ENCODE measurements around the gene LCN1.
"Not testable (repeated sequence)": the region's sequence is repeated elsewhere in the genome, so short reads cannot be mapped to it uniquely, and the experiment has no call there.

The LCN1 gene

GRCh38 chr9:135523521-135524129 is 2.4 kb downstream of the LCN1 start:
- no peak for DNase-seq (ENCODE audit: low read depth)

DNA sequence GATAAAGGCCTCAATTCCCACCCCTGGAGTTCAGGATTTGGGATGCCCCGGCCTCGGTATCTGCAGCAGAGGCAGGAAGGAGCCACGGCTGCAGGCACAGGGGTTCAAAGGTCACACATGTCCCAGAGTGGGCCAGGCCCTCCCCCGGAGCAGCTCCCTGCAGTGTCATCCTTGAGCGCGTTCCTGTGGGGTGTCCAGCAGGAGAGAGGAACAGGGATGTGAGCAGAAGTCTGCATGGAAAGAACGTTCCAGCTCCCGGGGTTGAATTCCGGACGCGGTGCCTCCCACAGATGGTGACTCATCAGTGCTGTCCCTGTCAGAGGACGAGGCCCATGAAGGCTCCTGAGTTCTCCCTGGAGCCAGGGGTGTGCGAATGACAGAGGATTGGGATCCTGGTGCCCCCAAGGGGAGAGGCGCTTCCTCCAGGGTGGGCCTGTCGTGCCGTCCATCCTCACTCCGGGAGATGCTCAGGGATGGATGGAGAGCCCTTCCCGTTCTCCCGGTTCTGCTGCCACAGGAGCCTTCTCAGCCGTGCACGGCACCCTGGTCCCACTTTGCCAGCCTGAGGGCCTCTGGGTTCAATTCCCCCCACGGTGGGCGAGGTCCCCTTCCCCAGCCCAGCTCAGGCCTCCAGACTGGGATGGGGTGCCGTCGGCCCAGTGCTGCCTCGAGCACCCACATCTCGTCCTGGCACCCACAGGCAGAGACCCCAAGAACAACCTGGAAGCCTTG is 3.1 kb downstream of the LCN1 start:
- no peak for DNase-seq (ENCODE audit: low read depth)

DNA sequence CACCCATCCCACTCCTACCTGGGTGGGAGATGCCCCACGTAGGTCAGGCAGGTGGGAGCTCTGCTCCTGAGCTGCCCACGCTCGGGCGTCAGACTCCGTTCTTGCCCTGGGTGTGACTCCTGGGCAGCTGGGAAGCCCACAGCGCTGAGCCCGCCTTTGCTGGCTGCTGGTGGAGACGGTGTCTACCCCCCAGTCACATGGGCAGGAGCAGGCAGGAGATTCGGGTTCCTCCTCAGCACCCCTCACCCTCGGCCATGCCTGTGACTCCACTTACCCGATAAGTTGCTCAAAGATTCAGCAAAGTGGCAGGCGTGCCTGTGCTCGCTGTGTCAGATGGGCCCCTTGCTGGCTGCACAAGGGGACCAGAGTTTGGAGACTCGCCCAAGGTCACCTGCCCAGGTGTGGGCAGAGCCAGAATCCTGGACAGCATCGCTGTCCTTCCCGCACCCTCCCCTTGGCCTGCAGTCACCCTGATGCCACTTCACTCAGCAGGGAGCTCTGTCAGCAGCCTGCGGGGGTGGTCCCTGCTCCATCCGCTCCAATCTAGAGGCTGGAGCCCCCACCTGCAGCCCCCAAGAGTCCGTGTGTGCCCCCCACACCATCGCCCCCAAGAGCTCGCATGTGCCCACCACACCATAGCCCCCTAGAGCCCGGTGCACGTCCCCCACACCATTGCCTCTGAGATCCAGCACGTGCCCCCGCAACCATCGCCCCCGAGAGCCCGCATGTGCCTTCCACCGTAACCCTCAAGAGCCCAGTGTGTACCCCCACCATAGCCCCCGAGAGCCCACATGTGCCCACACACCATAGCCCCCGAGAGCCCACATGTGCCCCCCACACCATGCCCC is 4.2 kb downstream of the LCN1 start:
- DNase-seq (ENCODE audit: low read depth), result no peak

GRCh38 chr9:135526089-135526729 is 5.0 kb downstream of the LCN1 start:
- DNase-seq (ENCODE audit: low read depth), result no peak

DNA sequence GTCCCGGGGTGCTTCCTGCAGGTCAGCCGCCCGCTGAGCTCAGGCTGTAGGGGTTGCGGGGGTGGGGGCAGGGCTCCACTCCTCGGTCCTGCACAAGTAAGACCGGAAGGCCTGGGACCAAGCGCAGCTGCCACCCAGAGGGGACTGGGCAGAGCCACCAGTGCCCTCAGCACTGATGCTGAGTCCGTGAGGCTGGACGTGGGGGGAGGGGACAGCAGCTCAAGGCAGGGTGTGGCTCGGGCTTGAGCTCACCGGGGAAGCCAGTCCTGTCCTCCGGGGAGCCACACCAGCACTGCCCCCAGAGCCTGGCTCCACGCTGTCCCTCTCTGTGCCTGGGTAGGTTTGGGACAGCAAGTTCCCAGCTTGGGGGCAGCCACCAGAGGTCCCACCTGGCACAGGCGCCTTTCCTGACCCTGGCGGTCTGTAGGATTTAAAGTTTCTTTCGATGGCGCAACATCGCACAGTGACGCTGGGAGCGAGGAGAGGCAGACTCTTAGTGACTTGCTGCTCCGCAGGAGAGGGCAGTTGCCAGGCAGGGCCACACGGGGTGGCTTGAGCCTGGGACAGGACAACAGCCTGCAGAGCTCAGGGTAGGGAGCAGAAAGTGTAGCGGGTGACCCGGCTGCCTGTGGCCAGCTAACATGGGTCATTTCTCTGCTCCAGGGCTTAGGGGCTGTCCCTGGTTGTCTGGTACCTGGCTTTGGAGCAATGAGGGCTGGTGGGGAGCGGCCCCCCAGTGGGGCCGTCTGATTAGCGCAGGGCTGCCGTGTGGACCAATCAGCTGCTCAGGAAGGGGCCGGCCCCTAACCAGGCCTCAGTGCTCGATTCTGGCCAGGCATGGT is 5.7 kb downstream of the LCN1 start:
- DNase-seq (ENCODE audit: low read depth), result no peak

DNA sequence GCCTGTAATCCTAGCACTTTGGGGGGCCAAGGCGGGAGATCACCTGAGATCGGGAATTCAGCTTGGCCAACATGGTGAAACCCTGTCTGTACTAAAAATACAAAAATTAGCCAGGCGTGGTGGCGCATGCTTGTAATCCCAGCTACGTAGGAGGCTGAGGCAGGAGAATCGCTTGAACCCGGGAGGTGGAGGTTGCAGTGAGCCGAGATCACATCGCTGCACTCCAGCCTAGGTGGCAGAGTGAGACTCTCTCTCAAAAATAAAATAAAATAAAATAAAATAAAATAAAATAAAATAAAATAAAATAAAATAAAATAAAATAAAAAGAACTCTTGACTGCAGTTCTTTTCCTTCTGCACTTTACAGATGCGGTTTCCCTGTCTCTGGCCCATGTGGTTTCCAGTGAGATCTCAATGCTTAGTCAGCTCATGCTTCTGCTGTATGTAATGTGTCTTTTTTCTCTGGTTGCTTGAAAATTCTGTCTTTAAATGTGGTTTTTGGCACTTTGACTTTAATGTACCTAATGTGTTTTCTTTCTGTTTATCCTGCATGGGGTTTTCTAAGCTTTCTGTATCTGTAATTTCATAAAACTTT is 7.7 kb downstream of the LCN1 start:
- DNase-seq (ENCODE audit: low read depth), result not testable (repeated sequence)

DNA sequence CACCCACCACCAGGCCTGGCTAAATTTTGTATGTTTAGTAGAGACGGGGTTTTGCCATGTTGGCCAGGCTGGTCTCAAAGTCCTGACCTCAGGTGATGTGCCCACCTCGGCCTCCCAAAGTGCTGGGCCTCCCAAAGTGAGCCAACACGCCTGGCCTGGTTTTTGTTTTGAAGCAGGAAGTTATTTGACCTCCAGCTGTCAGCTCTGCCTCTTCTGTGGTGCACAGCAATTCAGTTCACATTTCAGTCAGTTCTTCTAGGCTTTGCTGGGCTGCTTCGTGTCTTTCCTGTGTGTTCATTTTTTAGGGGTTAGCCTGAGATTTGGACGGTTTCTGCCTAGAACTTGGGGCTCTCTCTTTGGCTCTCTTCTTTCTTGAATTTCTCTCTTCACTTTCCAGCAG is 8.9 kb downstream of the LCN1 start:
- DNase-seq (ENCODE audit: low read depth), result no peak

DNA sequence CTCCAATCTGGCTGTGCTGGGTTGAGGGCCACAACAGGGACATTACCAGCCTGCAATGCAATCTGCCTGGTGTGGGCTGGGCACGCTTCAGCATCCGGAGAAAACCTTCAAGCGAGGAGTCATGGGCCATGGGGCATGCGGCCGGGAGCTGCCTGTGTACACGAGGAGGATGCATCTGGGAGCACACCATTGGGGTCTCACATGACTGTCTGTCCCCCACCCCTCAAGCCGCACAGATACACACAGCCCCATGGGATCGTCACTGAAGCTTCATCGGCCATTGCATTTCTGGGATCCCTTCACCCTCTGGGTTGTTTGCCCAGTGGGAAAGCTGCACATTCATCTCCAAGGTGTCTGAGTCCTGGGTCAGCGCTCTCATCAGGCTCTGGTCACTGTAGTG is 9.9 kb downstream of the LCN1 start:
- DNase-seq (ENCODE audit: low read depth), result no peak

- no peak for DNase-seq (ENCODE audit: low read depth)
Observed at GRCh38 chr9:135533113-135533512, 11.9 kb downstream of the LCN1 start.

GRCh38 chr9:135533674-135534073 is 12.4 kb downstream of the LCN1 start:
- no peak for DNase-seq (ENCODE audit: low read depth)

DNA sequence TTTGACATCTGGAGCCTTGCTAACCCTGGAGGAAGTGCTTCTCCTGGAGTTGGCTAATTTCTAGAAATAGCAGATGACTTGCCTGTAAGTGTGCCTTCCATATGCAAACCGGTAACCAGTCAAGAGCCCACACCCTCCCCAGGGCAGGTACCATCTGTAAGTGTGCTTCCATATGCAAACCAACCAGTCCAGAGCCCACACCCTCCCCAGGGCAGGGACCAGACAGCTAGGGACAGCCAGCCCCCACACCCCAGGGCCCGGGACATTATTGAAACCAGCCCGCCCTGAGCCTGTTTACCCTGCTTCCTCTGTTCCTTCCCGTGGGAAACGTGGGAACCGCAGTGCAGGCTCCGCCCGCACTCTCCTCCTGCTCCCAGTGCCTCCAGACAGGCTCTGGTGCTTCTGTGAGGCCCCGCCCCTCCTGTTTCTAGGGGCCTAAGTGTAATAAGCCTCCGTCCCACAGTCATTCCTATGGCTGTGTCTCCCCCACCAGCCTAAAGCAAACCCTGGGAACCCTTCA is 13.0 kb downstream of the LCN1 start:
- not testable (repeated sequence) for DNase-seq (ENCODE audit: low read depth)

GRCh38 chr9:135534826-135535225 is 13.6 kb downstream of the LCN1 start:
- not testable (repeated sequence) for DNase-seq (ENCODE audit: low read depth)

DNA sequence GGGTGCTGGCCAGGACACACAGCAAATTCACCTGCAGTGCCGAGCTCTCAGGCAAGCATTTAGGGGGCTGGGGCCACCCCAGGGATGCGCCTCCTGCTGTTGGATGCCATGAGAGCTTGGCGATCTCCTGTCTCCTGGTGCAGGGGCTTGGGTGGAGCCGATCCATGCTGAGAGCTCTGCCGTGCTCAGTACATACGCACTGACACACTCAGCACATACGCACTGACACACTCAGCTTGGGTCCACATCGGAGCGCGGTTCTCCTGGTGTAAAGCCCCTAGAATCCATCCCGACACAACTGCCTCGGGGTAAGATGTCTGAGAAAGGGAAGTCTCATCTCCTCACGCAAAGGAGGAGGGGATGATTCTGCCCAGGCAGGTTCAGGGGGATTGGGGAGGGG is 14.4 kb downstream of the LCN1 start:
- not testable (repeated sequence) for DNase-seq (ENCODE audit: low read depth)

DNA sequence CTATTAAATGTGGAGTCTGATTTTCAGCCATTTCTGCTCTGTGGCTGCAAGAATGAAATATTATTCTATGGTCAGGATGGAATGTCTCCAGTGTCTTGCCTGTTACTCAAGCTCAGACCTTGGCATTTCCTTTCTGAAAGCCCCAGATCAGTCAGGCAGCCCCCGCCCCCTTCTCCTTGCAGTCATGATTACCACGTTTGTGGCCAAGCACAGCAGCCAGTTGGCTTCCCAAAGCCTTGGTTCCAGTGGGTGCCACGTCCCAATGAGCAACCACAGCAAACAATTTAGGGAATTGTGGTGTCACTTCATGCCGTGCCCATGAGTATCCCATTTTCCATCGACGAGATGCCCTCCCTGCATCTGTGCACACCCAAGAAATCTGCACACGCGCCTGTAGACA is 15.0 kb downstream of the LCN1 start:
- peak; percentile 22 for DNase-seq (ENCODE audit: low read depth)

DNA sequence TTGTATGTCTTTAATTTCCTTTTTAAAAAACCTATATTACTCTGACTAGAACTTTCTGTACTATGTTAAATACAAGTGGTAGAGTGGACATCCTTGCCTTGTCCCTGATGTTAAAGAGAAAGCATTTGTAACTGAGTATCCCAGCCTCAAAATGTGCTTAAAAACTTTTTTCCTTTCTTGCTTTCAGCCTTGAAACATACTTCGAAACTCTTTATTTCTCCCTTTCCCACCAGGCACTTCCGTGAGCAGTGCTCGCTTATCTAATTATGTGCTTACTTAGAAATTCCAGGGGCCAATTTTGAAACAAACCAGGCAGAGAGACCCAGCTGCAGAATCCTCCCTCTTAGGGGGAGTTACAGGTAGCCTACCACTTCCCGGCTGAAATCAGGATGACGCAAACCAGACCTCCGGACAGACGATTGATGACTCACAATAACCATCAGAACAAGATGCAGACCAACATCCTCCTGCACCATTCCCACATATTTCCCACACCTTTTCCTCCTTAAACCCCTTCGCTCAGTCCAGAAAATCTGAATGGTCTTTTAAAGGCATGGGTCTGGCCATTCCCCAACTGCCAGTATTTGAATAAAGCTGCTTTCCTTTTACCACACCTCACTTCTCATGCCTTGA is 22.1 kb downstream of the LCN1 start:
- DNase-seq (ENCODE audit: low read depth), result not testable (repeated sequence)

DNA sequence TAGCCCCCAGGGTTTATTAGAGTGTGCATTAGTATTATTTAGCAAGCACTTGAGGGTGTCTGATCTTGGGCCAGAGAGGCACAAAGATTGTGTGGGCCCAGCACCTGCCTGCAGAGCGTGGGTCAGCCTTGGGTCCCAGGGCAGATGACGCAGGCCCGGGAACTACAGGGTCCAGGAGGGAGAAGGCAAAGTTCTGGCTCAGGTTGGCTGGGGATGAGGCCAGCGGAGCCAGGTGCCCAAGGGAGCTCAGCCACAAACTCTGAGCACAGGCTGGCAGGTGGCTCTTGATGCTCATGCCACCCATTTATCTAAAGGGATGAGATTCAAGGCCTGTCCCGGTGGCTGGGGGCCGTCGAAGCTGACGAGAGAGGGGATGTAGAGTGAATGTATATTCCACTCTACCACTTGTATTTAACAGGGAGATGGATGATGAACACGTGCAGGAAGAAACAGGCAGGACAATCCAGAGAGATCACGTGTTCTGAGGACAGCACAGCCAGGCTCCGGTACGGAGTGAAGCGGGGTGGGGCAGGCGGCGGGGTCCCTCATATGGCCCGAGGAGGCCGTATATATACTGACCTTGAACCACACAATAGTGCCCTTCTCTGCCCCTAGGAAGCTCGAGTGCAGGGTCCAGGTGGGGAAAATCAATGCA is 23.9 kb downstream of the LCN1 start:
- no peak for DNase-seq (ENCODE audit: low read depth)

DNA sequence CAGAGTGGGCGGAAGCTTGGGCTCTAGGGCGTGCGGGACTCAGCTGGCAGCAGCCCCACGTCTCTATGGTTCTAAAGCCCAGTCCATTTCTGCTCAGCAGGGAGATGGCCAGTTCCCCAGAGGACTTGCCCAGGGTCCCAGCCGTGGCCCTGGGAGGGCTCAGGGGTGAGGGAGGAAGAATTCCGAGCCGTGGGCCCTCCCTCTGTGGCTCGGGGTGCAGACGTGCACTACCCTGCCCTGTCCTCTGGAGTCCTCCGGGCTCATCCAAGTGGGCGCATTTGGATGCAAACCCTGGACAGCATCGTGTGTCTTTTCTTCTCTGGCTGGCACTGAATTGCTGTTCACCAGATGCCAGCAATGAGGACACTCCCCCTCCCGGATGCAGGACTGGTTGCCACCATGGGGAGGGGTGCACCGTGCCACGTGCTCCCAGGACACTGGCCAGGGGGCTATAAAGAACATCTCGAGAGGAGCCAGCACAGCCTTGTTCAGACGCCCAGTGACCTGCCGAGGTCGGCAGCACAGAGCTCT is 24.5 kb downstream of the LCN1 start, which contains the start of gene OBP2A:
TSS of gene OBP2A (plus strand) at position 481 of the 531 bp plus-strand sequence. CDS start 55 bp downstream, outside the sequence.
- DNase-seq (ENCODE audit: low read depth), result not testable (repeated sequence)

DNA sequence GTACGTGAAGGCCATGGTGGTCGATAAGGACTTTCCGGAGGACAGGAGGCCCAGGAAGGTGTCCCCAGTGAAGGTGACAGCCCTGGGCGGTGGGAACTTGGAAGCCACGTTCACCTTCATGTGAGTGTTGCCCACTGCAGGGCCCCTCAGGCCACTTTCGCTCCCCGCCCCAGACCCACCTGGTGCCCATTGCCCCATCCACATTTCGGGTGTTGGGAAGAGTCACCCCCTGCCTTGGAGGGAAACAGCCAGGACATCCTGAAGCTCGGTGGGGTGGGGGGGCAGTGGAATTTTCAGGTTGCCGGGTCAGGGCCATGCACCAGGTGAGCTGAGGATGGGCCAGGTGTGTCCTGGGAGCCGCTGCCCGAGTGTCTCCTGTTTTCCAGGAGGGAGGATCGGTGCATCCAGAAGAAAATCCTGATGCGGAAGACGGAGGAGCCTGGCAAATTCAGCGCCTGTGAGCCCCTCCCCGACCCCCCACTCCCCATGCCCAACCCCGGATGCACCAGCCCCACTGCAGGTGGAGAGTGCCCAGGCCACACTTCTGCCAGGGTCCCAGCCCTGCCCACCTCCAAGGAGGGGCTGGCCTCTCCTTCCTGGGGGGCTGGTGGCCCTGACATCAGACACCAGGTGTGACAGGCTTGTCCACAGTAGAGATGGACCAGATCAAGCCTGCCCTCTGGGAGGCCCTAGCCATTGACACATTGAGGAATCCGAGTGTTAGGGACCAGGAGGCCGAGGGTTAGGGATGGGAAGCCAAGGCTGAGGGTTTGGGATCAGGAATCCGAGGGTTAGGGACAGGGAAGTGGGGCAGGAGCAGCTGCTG is 25.8 kb downstream of the LCN1 start:
- not testable (repeated sequence) for DNase-seq (ENCODE audit: low read depth)

Data from non-pigmented ciliary epithelial cell (primary cell).